RWPE2 (cell line): ENCODE measurements around the gene CD6.

ENCODE experiments used
- ATAC-seq: fragments of 200-7000 bp; cut with Tn5 transposase; 3 replicates; pipeline ENCODE4 v1.9.1; 2021; ENCODE audit warnings: low read depth
- DNase-seq: peaks from one replicate; pipeline ENCODE4 v3.0.0-alpha.2; 2020; ENCODE audit warnings: low spot score
- H3K27ac ChIP-seq: fragments of 450-650 bp; 2 replicates; pipeline ENCODE4 v1.5.1; 2017; ENCODE audit warnings: mild to moderate bottlenecking; ENCODE audit not compliant: poor library complexity, severe bottlenecking
- H3K27me3 ChIP-seq: fragments of 250-450 bp; sonication (Bioruptor Pico); 2 replicates; pipeline ENCODE4 v1.5.1; 2021; ENCODE audit warnings: mild to moderate bottlenecking, moderate library complexity; ENCODE audit not compliant: insufficient read depth, poor library complexity, severe bottlenecking
- H3K36me3 ChIP-seq: fragments of 250-450 bp; sonication (Bioruptor Pico); 2 replicates; pipeline ENCODE4 v1.5.1; 2020; ENCODE audit warnings: low read depth, mild to moderate bottlenecking, moderate library complexity
- H3K4me1 ChIP-seq: fragments of 250-450 bp; sonication (Bioruptor Pico); 2 replicates; pipeline ENCODE4 v1.5.1; 2021; ENCODE audit warnings: mild to moderate bottlenecking, moderate library complexity; ENCODE audit not compliant: insufficient read depth, poor library complexity, severe bottlenecking
- H3K4me3 ChIP-seq: fragments of 250-450 bp; sonication (Bioruptor Pico); 2 replicates; pipeline ENCODE4 v1.5.1; 2021; ENCODE audit warnings: mild to moderate bottlenecking, moderate library complexity; ENCODE audit not compliant: severe bottlenecking
- H3K9me3 ChIP-seq: fragments of 250-450 bp; sonication (Bioruptor Pico); 2 replicates; pipeline ENCODE4 v1.5.1; 2021; ENCODE audit warnings: mild to moderate bottlenecking, moderate library complexity; ENCODE audit not compliant: severe bottlenecking
- CTCF ChIP-seq: fragments of 450-650 bp; IDR thresholded peaks from one replicate; pipeline ENCODE4 v1.5.1; 2017; ENCODE audit warnings: mild to moderate bottlenecking, moderate library complexity; ENCODE audit not compliant: poor library complexity, severe bottlenecking

Gene CD6

GRCh38 chr11:61056981-61057380 lies 85.5 kb downstream of the CD6 start:
- TF ChIP-seq CTCF: no peak
- H3K4me3 ChIP-seq: no peak overlapping the region
- no peaks in the 10 kb centered on the region for H3K27me3 ChIP-seq
- ATAC-seq (no peak), DNase-seq (peak; percentile 30)
- no peak overlapping the region for H3K27ac ChIP-seq
- H3K4me1 ChIP-seq: peaks cover 13% of the 10 kb centered on the region
- no peaks in the 10 kb centered on the region for H3K9me3 ChIP-seq
- H3K36me3 ChIP-seq: no peaks in the 10 kb centered on the region

- H3K4me1 ChIP-seq: peaks cover 13% of the 10 kb centered on the region
- ATAC-seq (no peak), DNase-seq (peak; percentile 17)
- H3K27me3 ChIP-seq: no peaks in the 10 kb centered on the region
- no peak for TF ChIP-seq CTCF
- no peak overlapping the region for H3K4me3 ChIP-seq
- H3K9me3 ChIP-seq: no peaks in the 10 kb centered on the region
- no peaks in the 10 kb centered on the region for H3K36me3 ChIP-seq
- no peak overlapping the region for H3K27ac ChIP-seq
Measured at GRCh38 chr11:61057615-61058014, 86.1 kb downstream of the CD6 start.

GRCh38 chr11:61058583-61059259 lies 87.2 kb downstream of the CD6 start:
- Histone ChIP-seq H3K4me3 (no peak overlapping the region), H3K27ac (no peak overlapping the region), H3K27me3 (no peaks in the 10 kb centered on the region), H3K36me3 (no peaks in the 10 kb centered on the region), H3K9me3 (no peaks in the 10 kb centered on the region), H3K4me1 (peaks cover 13% of the 10 kb centered on the region)
- ATAC-seq (no peak), DNase-seq (peak; percentile 5)
- TF ChIP-seq CTCF: no peak

GRCh38 chr11:61059260-61059752 lies 87.8 kb downstream of the CD6 start:
- peaks cover 13% of the 10 kb centered on the region for H3K4me1 ChIP-seq
- H3K27me3 ChIP-seq: no peaks in the 10 kb centered on the region
- H3K36me3 ChIP-seq: no peaks in the 10 kb centered on the region
- no peak for ATAC-seq
- DNase-seq: no peak
- TF ChIP-seq CTCF: no peak
- no peaks in the 10 kb centered on the region for H3K9me3 ChIP-seq
- H3K27ac ChIP-seq: no peak overlapping the region
- H3K4me3 ChIP-seq: no peak overlapping the region

GRCh38 chr11:61061081-61061826 lies 89.8 kb downstream of the CD6 start:
- no peak overlapping the region for H3K4me3 ChIP-seq
- peaks cover 13% of the 10 kb centered on the region for H3K4me1 ChIP-seq
- ATAC-seq (peak; percentile 86), DNase-seq (no peak)
- no peaks in the 10 kb centered on the region for H3K27me3 ChIP-seq
- no peaks in the 10 kb centered on the region for H3K36me3 ChIP-seq
- H3K27ac ChIP-seq: peak overlapping the region; percentile 32
- H3K9me3 ChIP-seq: no peaks in the 10 kb centered on the region
- no peak for TF ChIP-seq CTCF
